ENCODE data around the gene C16orf92. TPM values are rescaled to one million over a fixed set of nuclear protein-coding genes. Genes with fewer than 3 reads are reported as not detected.

Gene C16orf92
- total RNA-seq, 5 donors from 2014 or later (not counting 1 experiment from before 2014, with no cell fraction given), result not detected

- H3K4me3 ChIP-seq (ENCODE audit: control insufficient read depth in 1 of 2, extremely low read depth in 1 of 2, low read length in 1 of 2), result no peak overlapping the region
- peaks cover 9 to 42% of the 10 kb centered on the region in 2 donors for H3K36me3 ChIP-seq (ENCODE audit: control insufficient read depth in 2 of 2, extremely low read depth in 1 of 2, insufficient read depth in 1 of 2, low read length in 1 of 2)
- peaks cover 23 to 41% (median 36%) of the 10 kb centered on the region in 3 donors for H3K4me1 Mint-ChIP-seq
- H3K9me3 Mint-ChIP-seq, result no peaks in the 10 kb centered on the region
- H3K27me3 ChIP-seq (replicated peaks in 1 of 2; ENCODE audit: control insufficient read depth in 2 of 2, extremely low read depth in 1 of 2, insufficient read depth in 2 of 2, low read length in 1 of 2), result no peaks in the 10 kb centered on the region
- no peak overlapping the region for H3K27ac ChIP-seq (ENCODE audit: low read length)
- no peak overlapping the region for H3K4me3 Mint-ChIP-seq
- ChIA-PET CTCF (no interaction called here), POLR2A (no interaction called here)
- peaks cover 13 to 33% of the 10 kb centered on the region in 2 experiments for H3K4me1 ChIP-seq (ENCODE audit: control insufficient read depth in 1 of 2, extremely low read depth in 1 of 2, insufficient read depth in 2 of 2, low read length in 2 of 2)
- no peak for ATAC-seq (replicated peaks in 1 of 4)
- peaks cover 27% of the 10 kb centered on the region for H3K36me3 Mint-ChIP-seq
- DNase-seq, result no peak
- no peaks in the 10 kb centered on the region for H3K27me3 Mint-ChIP-seq
- H3K27ac Mint-ChIP-seq, result peak overlapping the region in 1 of 2 donors; percentile 66
- H3K9me3 ChIP-seq, result no peaks in the 10 kb centered on the region
- 100% methylated on average over 2 of the region's 9 CpGs for WGBS (ENCODE audit: insufficient coverage)
Measured at GRCh38 chr16:29977063-29977825, 45.8 kb upstream of the C16orf92 start.

DNA sequence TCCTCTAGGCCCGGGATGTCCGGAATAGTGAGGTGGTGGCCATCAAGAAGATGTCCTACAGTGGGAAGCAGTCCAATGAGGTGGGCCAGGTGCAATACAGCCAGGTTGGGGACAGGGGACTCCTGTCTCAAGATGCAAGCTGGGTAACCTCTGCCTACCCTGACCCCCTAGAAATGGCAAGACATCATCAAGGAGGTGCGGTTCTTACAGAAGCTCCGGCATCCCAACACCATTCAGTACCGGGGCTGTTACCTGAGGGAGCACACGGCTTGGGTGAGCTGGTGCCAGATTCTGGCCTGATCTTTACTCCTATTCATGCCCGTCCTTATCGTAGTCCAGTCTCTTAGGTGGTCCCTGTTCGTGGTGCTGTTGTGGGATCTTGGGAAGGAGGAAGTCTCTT, 44.9 kb upstream of the C16orf92 start:
- no peaks in the 10 kb centered on the region for H3K9me3 ChIP-seq
- WGBS (ENCODE audit: insufficient coverage), result 100% methylated on average over 6 of the region's 9 CpGs
- H3K27me3 Mint-ChIP-seq, result no peaks in the 10 kb centered on the region
- no peaks in the 10 kb centered on the region for H3K9me3 Mint-ChIP-seq
- ChIA-PET CTCF (interaction anchor here in 1 of 2 donors (0.6 kb wide), 1 partner anchor 78 kb away, joined by 6 read pairs; the partner anchor contains the start of gene ASPHD1), POLR2A (no interaction called here)
- H3K4me1 Mint-ChIP-seq, result peaks cover 23 to 37% (median 32%) of the 10 kb centered on the region in 3 donors
- H3K36me3 Mint-ChIP-seq, result peaks cover 35% of the 10 kb centered on the region
- no peak overlapping the region for H3K4me3 ChIP-seq (ENCODE audit: control insufficient read depth in 1 of 2, extremely low read depth in 1 of 2, low read length in 1 of 2)
- H3K27ac Mint-ChIP-seq, result peak overlapping the region in 1 of 2 donors; percentile 16
- H3K27me3 ChIP-seq (replicated peaks in 1 of 2; ENCODE audit: control insufficient read depth in 2 of 2, extremely low read depth in 1 of 2, insufficient read depth in 2 of 2, low read length in 1 of 2), result no peaks in the 10 kb centered on the region
- peaks cover 9 to 50% of the 10 kb centered on the region in 2 donors for H3K36me3 ChIP-seq (ENCODE audit: control insufficient read depth in 2 of 2, extremely low read depth in 1 of 2, insufficient read depth in 1 of 2, low read length in 1 of 2)
- H3K4me3 Mint-ChIP-seq, result no peak overlapping the region
- peaks cover 13 to 31% of the 10 kb centered on the region in 2 experiments for H3K4me1 ChIP-seq (ENCODE audit: control insufficient read depth in 1 of 2, extremely low read depth in 1 of 2, insufficient read depth in 2 of 2, low read length in 2 of 2)
- ATAC-seq (replicated peaks in 1 of 4), result no peak
- no peak overlapping the region for H3K27ac ChIP-seq (ENCODE audit: low read length)
- DNase-seq, result no peak

- no peaks in the 10 kb centered on the region for H3K9me3 Mint-ChIP-seq
- H3K27me3 ChIP-seq (replicated peaks in 1 of 2; ENCODE audit: control insufficient read depth in 2 of 2, extremely low read depth in 1 of 2, insufficient read depth in 2 of 2, low read length in 1 of 2), result no peaks in the 10 kb centered on the region
- H3K4me1 Mint-ChIP-seq, result peaks cover 23 to 33% (median 28%) of the 10 kb centered on the region in 3 donors
- peaks cover 13 to 27% of the 10 kb centered on the region in 2 experiments for H3K4me1 ChIP-seq (ENCODE audit: control insufficient read depth in 1 of 2, extremely low read depth in 1 of 2, insufficient read depth in 2 of 2, low read length in 2 of 2)
- ATAC-seq (replicated peaks in 1 of 4) (no peak), DNase-seq (no peak)
- 100% methylated on average over 3 of the region's 9 CpGs for WGBS (ENCODE audit: insufficient coverage)
- peak overlapping the region in 1 of 2 donors; percentile 28 for H3K27ac Mint-ChIP-seq
- ChIA-PET CTCF (interaction anchor here in 1 of 2 donors (0.6 kb wide), 1 partner anchor 78 kb away, joined by 6 read pairs; the partner anchor contains the start of gene ASPHD1), POLR2A (no interaction called here)
- H3K36me3 ChIP-seq (ENCODE audit: control insufficient read depth in 2 of 2, extremely low read depth in 1 of 2, insufficient read depth in 1 of 2, low read length in 1 of 2), result peaks cover 9 to 57% of the 10 kb centered on the region in 2 donors
- peaks cover 40% of the 10 kb centered on the region for H3K36me3 Mint-ChIP-seq
- H3K27ac ChIP-seq (ENCODE audit: low read length), result no peak overlapping the region
- H3K4me3 Mint-ChIP-seq, result no peak overlapping the region
- no peaks in the 10 kb centered on the region for H3K27me3 Mint-ChIP-seq
- no peak overlapping the region for H3K4me3 ChIP-seq (ENCODE audit: control insufficient read depth in 1 of 2, extremely low read depth in 1 of 2, low read length in 1 of 2)
- no peaks in the 10 kb centered on the region for H3K9me3 ChIP-seq
Measured at GRCh38 chr16:29978564-29979270, 44.3 kb upstream of the C16orf92 start.

DNA sequence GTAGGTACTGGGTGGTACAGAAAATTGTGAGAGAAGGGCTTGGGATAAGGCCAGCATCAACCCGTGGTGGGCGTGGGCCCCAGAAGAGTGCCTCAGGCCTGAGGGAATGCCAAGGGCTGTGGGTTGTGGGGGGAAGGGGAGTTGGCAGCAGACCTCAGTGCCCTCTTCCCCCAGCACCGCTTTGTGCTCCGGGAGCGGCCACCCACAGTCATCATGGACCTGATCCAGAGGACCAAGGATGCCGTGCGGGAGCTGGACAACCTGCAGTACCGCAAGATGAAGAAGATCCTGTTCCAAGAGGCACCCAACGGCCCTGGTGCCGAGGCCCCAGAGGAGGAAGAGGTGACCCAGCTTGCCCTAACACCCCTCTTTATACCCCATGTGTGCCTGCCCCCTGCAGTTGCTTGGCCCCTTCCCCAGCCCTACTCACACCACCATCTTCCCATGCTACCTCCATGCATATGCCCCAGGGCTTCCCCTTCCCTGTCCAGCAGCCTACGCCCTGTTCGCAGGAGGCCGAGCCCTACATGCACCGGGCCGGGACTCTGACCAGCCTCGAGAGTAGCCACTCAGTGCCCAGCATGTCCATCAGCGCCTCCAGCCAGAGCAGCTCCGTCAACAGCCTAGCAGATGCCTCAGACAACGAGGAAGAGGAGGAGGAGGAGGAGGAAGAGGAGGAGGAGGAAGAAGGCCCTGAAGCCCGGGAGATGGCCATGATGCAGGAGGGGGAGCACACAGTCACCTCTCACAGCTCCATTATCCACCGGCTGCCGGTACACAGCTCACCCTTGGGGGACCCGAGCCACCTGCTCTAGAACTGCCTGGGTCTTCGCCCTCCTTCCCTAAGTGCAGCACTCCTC, 40.2 kb upstream of the C16orf92 start:
- CTCF ChIA-PET, result interaction anchor here in 1 of 2 donors (0.6 kb wide), 1 partner anchor 22 kb away, joined by 4 read pairs; no protein-coding TSS in a partner anchor
- H3K4me1 ChIP-seq (ENCODE audit: control insufficient read depth in 1 of 2, extremely low read depth in 1 of 2, insufficient read depth in 2 of 2, low read length in 2 of 2), result no peaks in the 10 kb centered on the region
- H3K27me3 Mint-ChIP-seq, result no peaks in the 10 kb centered on the region
- H3K9me3 ChIP-seq, result no peaks in the 10 kb centered on the region
- H3K4me1 Mint-ChIP-seq, result peaks cover 0 to under 1% (median 0%) of the 10 kb centered on the region in 3 donors
- H3K4me3 Mint-ChIP-seq, result no peak overlapping the region
- 98% methylated on average over 16 of the region's 24 CpGs for WGBS (ENCODE audit: insufficient coverage)
- H3K27me3 ChIP-seq (replicated peaks in 1 of 2; ENCODE audit: control insufficient read depth in 2 of 2, extremely low read depth in 1 of 2, insufficient read depth in 2 of 2, low read length in 1 of 2), result no peaks in the 10 kb centered on the region
- H3K36me3 ChIP-seq (ENCODE audit: control insufficient read depth in 2 of 2, extremely low read depth in 1 of 2, insufficient read depth in 1 of 2, low read length in 1 of 2), result peaks cover 12 to 96% of the 10 kb centered on the region in 2 donors
- POLR2A ChIA-PET, result no interaction called here
- DNase-seq (no peak), ATAC-seq (replicated peaks in 1 of 4) (no peak)
- H3K27ac ChIP-seq (ENCODE audit: low read length), result no peak overlapping the region
- H3K9me3 Mint-ChIP-seq, result no peaks in the 10 kb centered on the region
- no peak overlapping the region for H3K27ac Mint-ChIP-seq
- H3K36me3 Mint-ChIP-seq, result peaks cover 58% of the 10 kb centered on the region
- H3K4me3 ChIP-seq (ENCODE audit: control insufficient read depth in 1 of 2, extremely low read depth in 1 of 2, low read length in 1 of 2), result no peak overlapping the region

GRCh38 chr16:29983420-29984136, 39.4 kb upstream of the C16orf92 start:
- DNase-seq, result no peak
- 71% methylated on average over 3 of the region's 12 CpGs for WGBS (ENCODE audit: insufficient coverage)
- Histone ChIP-seq H3K4me1 (ENCODE audit: control insufficient read depth in 1 of 2, extremely low read depth in 1 of 2, insufficient read depth in 2 of 2, low read length in 2 of 2) (no peaks in the 10 kb centered on the region), H3K9me3 (no peaks in the 10 kb centered on the region), H3K36me3 (ENCODE audit: control insufficient read depth in 2 of 2, extremely low read depth in 1 of 2, insufficient read depth in 1 of 2, low read length in 1 of 2) (peaks cover 11 to 96% of the 10 kb centered on the region in 2 donors), H3K27me3 (replicated peaks in 1 of 2; ENCODE audit: control insufficient read depth in 2 of 2, extremely low read depth in 1 of 2, insufficient read depth in 2 of 2, low read length in 1 of 2) (no peaks in the 10 kb centered on the region), H3K4me3 (ENCODE audit: control insufficient read depth in 1 of 2, extremely low read depth in 1 of 2, low read length in 1 of 2) (no peak overlapping the region), H3K27ac (ENCODE audit: low read length) (no peak overlapping the region)
- H3K27ac Mint-ChIP-seq, result peak overlapping the region in 1 of 2 donors; percentile 46
- peaks cover 60% of the 10 kb centered on the region for H3K36me3 Mint-ChIP-seq
- POLR2A ChIA-PET, result no interaction called here
- ATAC-seq (replicated peaks in 1 of 4), result no peak
- CTCF ChIA-PET, result interaction anchor here in 1 of 2 donors (0.6 kb wide), 1 partner anchor 23 kb away, joined by 4 read pairs; no protein-coding TSS in a partner anchor
- H3K4me3 Mint-ChIP-seq, result no peak overlapping the region
- no peaks in the 10 kb centered on the region for H3K27me3 Mint-ChIP-seq
- H3K4me1 Mint-ChIP-seq, result no peaks in the 10 kb centered on the region
- H3K9me3 Mint-ChIP-seq, result no peaks in the 10 kb centered on the region

Measured in T-cell (primary cell).